ENCODE data around the gene LCE3A.
A peak's percentile ranks its signal among the peaks of the same experiment; 100 is the strongest.
"Not testable (repeated sequence)": the region's sequence is repeated elsewhere in the genome, so short reads cannot be mapped to it uniquely, and the experiment has no call there.

The LCE3A gene

DNA sequence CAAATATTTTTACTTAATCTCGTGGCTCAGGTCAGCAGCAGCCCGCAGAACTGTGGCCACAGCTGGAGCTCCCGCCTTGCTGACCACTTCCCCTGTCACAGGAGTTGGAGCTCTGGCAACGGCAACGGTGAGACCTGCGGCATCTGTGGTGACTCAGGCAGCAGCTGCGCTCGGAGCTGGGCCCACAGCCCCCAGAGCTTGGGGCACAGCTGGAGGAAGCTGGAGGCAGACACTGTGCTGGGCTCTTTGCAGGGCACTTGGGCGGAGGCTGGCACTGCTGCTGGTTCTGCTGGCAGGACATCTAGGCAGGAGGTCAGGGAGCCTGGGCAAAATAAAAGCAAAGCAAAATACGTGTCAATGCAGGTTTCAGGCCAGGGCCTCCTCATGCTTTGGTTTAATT is at the start of gene LCE3A:
Gene LCE3A (minus strand): TSS at position 301 of the 400 bp plus-strand sequence. CDS start 0 bp downstream, at position 301.
- no peak for FAIRE-seq
- no peak for DNase-seq (ENCODE audit: insufficient read length, low spot score)

- FAIRE-seq (no peak), DNase-seq (ENCODE audit: insufficient read length, low spot score) (no peak)
Observed at GRCh38 chr1:152667648-152668047, 44.7 kb upstream of the LCE3A start.

GRCh38 chr1:152666171-152666570 is 43.3 kb upstream of the LCE3A start:
- not testable (repeated sequence) for FAIRE-seq; DNase-seq (ENCODE audit: insufficient read length, low spot score)

GRCh38 chr1:152663098-152663497 is 40.2 kb upstream of the LCE3A start, which contains the start of gene LCE2D:
Gene LCE2D, plus strand, starts transcription at chr1:152663380. Its CDS starts 726 bp downstream, at chr1:152664106.
- no peak for FAIRE-seq
- no peak for DNase-seq (ENCODE audit: insufficient read length, low spot score)

DNA sequence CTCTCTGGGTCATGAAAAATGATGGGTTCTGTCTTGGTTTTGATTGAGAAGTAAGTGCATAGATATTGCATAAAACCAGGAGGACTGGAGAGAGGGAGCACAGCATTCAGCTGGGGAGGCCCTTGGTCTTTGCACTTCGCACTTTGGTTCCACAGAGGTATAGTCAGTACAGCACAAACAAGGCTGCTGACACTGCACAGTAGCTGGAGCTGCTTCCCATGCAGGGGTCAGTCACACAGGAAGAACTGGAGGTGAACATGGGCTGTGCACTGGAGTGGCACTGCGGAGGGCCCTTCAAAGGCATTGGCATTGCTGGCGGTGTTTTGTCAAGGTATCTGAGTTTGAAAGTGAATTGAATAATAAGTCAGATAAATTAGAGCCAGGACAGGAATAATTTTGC is 35.7 kb upstream of the LCE3A start:
- FAIRE-seq, result no peak
- DNase-seq (ENCODE audit: insufficient read length, low spot score), result no peak

DNA sequence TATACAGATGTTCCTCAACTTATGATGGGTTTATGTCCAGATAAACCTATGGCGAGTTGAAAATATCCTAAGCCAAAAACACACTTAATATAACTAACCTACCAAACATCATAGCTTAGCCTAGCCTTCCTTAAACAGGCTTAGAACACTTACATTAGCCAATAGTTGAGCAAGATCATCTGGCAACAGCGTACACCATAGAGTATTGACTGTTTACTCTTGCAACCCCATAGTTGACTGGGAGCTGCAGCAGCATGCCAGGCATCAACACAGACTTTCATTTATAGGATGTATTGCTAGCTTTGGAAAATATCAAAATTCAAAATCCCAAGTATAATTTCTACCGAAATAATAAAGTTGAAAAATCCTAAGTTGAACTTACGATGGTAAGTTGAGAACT is 34.8 kb upstream of the LCE3A start:
- DNase-seq (ENCODE audit: insufficient read length, low spot score), result no peak
- no peak for FAIRE-seq

DNA sequence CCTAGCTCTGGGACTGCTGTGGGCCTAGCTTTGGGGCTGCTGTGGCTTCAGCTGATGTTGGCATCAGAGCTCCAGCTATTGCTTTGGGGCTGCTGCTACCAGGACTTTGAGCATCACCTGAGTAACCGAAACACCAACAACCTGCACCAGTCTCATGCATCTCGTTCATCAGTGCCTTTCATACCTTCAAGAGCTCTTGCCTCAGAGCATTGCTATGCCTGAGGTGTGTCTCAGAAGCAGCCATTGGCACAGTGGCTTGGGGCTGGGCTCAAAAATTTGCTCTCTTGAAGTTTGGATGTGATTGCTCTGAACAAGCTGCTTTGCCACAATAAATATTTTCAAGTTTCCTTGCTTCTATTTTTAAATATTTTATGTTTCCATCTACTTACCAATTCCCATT is 33.6 kb upstream of the LCE3A start:
- no peak for DNase-seq (ENCODE audit: insufficient read length, low spot score)
- FAIRE-seq, result no peak

GRCh38 chr1:152654110-152654509 is 31.2 kb upstream of the LCE3A start:
- FAIRE-seq (peak; percentile 35), DNase-seq (ENCODE audit: insufficient read length, low spot score) (peak; percentile 36)

DNA sequence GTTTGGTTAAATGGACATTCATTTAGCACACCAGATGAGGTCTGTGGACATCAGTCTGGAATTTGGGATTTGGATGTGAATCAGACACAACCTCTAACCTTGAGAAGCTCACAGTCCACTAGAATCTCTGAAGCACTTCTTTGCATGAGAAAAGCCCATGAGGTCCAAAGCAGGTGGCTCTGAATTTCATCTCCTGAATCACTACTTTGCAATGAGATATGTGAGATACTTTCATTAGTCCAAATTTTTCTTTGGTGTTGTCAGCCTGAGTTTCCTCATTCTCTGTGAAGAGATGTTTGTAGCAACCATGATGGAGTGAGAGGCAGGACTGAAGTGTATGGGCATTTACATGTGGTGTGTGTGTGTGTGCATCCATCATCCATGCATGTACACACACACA is 23.8 kb upstream of the LCE3A start:
- no peak for FAIRE-seq
- no peak for DNase-seq (ENCODE audit: insufficient read length, low spot score)

DNA sequence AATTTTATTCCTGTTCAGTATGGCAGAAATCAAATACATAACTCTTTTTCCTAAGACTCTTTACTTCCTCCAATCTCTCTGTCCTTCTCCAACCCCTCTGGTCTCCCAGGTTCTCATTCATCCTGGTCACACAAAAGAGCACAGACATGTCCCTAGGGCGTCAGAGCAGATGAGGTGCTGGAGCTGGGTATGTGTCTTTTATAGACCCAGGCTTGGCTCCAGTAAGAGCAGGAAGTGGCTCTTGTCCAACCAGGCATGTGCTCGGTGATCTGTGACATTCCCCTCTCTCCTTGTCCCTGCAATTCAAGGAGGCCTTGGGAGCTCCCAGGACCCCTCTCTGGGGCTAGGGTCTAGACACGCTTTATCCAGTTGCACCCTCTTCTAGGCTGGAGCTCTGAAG is 22.2 kb upstream of the LCE3A start:
- FAIRE-seq, result no peak
- no peak for DNase-seq (ENCODE audit: insufficient read length, low spot score)

DNA sequence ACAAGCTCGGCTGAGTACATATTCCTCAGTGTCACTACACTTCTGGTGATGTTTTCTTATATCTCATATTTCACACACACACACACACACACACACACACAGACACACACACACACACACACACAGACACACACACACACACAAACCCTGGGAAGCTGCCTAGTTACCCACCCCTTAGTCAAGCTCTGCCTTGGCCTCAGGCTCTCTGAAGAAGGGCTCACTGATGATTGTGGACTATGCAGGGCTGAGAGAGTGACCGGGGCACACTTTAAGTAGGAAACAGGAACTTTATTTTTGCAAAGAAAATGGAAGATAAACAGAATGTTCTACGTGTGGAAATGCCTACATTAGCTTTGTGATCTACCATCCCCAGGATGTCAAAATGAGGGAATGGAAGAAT is 21.0 kb upstream of the LCE3A start:
- DNase-seq (ENCODE audit: insufficient read length, low spot score) (no peak), FAIRE-seq (no peak)

GRCh38 chr1:152640351-152640750 is 17.4 kb upstream of the LCE3A start:
- no peak for DNase-seq (ENCODE audit: insufficient read length, low spot score)
- no peak for FAIRE-seq

GRCh38 chr1:152630596-152630995 is 7.7 kb upstream of the LCE3A start:
- no peak for FAIRE-seq
- DNase-seq (ENCODE audit: insufficient read length, low spot score), result no peak

DNA sequence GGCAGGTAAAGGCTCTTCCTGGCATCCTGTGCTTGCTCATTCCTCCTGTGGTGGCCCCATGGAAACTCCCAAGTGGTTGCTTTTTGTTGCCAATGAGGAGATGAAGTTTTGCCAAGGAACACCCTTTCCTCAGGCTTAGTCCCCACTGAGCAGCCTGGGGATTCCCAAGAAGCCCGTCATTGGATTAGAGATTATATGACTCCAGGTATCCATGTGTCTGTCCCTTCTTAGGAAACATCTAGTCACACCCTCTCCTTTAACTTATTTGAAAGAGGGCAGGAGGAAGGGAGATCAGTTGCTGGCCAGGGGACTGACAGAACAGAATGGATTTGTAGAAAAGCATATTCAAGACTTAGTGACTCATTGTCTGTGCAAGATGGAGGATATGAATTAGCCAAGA is 3.8 kb upstream of the LCE3A start:
- FAIRE-seq, result no peak
- DNase-seq (ENCODE audit: insufficient read length, low spot score), result no peak

DNA sequence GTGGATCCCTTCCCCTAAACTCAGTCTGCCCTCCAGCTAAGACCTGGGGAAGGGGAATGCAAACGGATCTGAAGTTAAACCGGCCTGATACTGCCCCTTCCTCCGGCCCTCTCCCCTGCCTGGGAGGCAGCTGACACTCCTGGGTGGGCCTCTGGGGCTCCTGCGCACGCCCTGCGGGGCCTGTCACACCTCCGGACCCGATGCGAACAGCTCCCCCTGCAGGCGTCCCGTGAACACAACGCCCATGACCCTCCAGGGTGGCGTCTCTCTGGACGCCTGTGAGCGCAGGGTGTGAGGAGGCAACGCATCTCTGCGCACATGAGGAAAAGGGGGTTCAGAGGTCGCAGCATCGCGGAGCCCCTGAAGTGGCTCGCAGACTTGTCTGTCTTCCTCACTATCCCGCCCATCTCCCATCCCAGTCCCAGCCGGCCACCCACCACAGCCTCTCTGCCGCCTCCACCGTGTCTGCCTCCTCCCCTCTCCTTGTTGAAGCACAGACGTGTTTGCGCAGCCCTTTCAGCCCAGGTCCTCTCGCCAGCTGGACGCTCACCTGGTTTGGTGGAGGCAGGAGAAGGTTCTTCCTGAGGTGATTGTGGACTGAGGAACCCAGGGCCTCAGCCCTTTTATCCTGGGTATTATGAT is 421 bp upstream of the LCE3A start:
- no peak for DNase-seq (ENCODE audit: insufficient read length, low spot score)
- FAIRE-seq, result no peak

- FAIRE-seq (no peak), DNase-seq (ENCODE audit: insufficient read length, low spot score) (no peak)
Observed at GRCh38 chr1:152621993-152622392, 910 bp downstream of the LCE3A start.

- DNase-seq (ENCODE audit: insufficient read length, low spot score), result no peak
- no peak for FAIRE-seq
Observed at GRCh38 chr1:152613511-152613910, 9.4 kb downstream of the LCE3A start, which contains the start of gene LCE3B. Gene LCE3B, plus strand, starts transcription at chr1:152613811. Its CDS starts 0 bp downstream, at chr1:152613811.

DNA sequence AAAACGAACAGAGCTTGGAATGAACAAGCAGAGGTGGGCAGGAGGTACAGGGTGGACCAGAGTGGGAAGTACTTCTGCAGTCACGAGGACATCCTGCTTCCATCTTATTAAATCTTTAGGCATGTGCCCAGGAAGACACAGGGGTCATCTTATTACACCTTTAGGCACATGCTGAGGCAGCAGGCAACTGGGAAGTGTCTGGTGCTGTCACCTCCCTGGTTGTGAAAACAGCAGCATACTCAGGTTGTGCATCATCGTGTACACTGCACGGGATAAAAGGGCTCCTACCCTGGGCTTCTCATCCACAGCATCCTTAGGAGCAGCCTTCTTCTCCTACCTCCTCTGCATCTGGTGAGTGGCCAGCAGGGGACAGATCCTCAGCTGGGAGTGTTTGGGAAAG is 23.0 kb downstream of the LCE3A start, which contains the start of gene LCE3C:
Gene LCE3C (plus strand): TSS at position 301 of the 400 bp plus-strand sequence. CDS start 498 bp downstream, outside the sequence.
- DNase-seq (ENCODE audit: insufficient read length, low spot score) (no peak), FAIRE-seq (no peak)

GRCh38 chr1:152596986-152597385 is 25.9 kb downstream of the LCE3A start:
- FAIRE-seq, result no peak
- no peak for DNase-seq (ENCODE audit: insufficient read length, low spot score)

GRCh38 chr1:152585586-152585985 is 37.3 kb downstream of the LCE3A start:
- DNase-seq (ENCODE audit: insufficient read length, low spot score) (no peak), FAIRE-seq (no peak)

- FAIRE-seq (no peak), DNase-seq (ENCODE audit: insufficient read length, low spot score) (no peak)
Observed at GRCh38 chr1:152582647-152583046, 40.3 kb downstream of the LCE3A start.

DNA sequence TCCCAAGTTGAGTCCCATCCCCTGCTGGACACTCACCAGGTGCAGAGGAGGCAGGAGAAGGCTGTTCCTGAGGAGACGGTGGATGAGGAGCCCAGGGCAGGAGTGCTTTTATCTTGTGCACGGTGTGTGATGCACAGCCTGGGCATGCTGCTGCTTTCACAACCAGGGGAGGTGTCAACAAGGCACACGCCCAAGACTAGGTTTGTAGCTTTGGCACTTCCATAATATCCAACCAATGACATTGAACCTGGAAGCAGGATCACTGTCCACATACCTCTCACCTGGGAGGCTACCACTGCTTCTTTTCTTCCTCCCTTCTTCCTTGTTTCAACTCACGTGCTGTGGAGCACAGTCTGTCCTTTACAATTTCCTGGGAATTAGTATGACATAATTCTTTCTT is 42.5 kb downstream of the LCE3A start, which contains the start of gene LCE3D:
Gene LCE3D (minus strand): TSS at position 84 of the 400 bp plus-strand sequence. CDS start 580 bp downstream, outside the sequence.
- no peak for FAIRE-seq

More for the DNA sequence above, 42.5 kb downstream of the LCE3A start, which contains the start of gene LCE3D:
- no peak for DNase-seq (ENCODE audit: insufficient read length, low spot score)
